NCI-H187 (cell line): ENCODE results near the gene TET2.
A peak's percentile ranks its signal among the peaks of the same experiment; 100 is the strongest.

ENCODE experiments used
- DNase-seq, 2 experiments: peaks; one replicate each; lab custom pipeline; 2025; lab: John Stamatoyannopoulos, UW

The TET2 gene

GRCh38 chr4:105184316-105184980 is 37.8 kb downstream of the TET2 start:
- DNase-seq: no peak

GRCh38 chr4:105186701-105187161 is 40.1 kb downstream of the TET2 start:
- DNase-seq: no peak

- DNase-seq: no peak
These were observed 43.4 kb downstream of the TET2 start for GRCh38 chr4:105189855-105190650.

- peak in 1 of 2 experiments; percentile 17 for DNase-seq
These were observed 45.0 kb downstream of the TET2 start for GRCh38 chr4:105191621-105192210.

- no peak for DNase-seq
These were observed 45.8 kb downstream of the TET2 start for GRCh38 chr4:105192474-105192873.

- no peak for DNase-seq
These were observed 46.2 kb downstream of the TET2 start for GRCh38 chr4:105192910-105193309.

GRCh38 chr4:105193536-105193935 is 46.9 kb downstream of the TET2 start:
- DNase-seq: no peak

GRCh38 chr4:105194328-105195231 is 47.9 kb downstream of the TET2 start:
- DNase-seq: no peak

GRCh38 chr4:105196523-105197145 is 50.0 kb downstream of the TET2 start:
- DNase-seq: no peak

- DNase-seq: no peak
These were observed 51.1 kb downstream of the TET2 start for GRCh38 chr4:105197777-105198176.

- no peak for DNase-seq
These were observed 51.9 kb downstream of the TET2 start for GRCh38 chr4:105198541-105198940.

- no peak for DNase-seq
These were observed 59.5 kb downstream of the TET2 start for GRCh38 chr4:105206214-105206613.

GRCh38 chr4:105207386-105207785 is 60.7 kb downstream of the TET2 start:
- DNase-seq: no peak

- DNase-seq: no peak
These were observed 61.9 kb downstream of the TET2 start for GRCh38 chr4:105208561-105208960.

- DNase-seq: no peak
These were observed 64.2 kb downstream of the TET2 start for GRCh38 chr4:105210916-105211315.

GRCh38 chr4:105215609-105216313 is 69.1 kb downstream of the TET2 start:
- DNase-seq: no peak

GRCh38 chr4:105225500-105225899 is 78.8 kb downstream of the TET2 start:
- no peak for DNase-seq

- DNase-seq: no peak
These were observed 80.4 kb downstream of the TET2 start for GRCh38 chr4:105227054-105227453.

- no peak for DNase-seq
These were observed 83.6 kb downstream of the TET2 start for GRCh38 chr4:105230287-105230686.

GRCh38 chr4:105232374-105232773 is 85.7 kb downstream of the TET2 start:
- no peak for DNase-seq

- DNase-seq: no peak
These were observed 87.9 kb downstream of the TET2 start for GRCh38 chr4:105234582-105234981.
